Measurements from ENCODE around the gene MTHFR. TPM values are rescaled to one million over a fixed set of nuclear protein-coding genes. Genes with fewer than 3 reads are reported as not detected.

Gene MTHFR
- total RNA-seq, 1 experiment from 2014 or later = 22.6 TPM

Other genes with a start within 250 kb of the MTHFR start
- 58.2 to 68.2 TPM (median 63.7 TPM) in 3 replicates for gene FBXO2, start 151.5 kb downstream of the MTHFR start, total RNA-seq (2021)
- 34.9 to 45.6 TPM (median 40.6 TPM) in 3 replicates for gene FBXO44, start 151.1 kb downstream of the MTHFR start, total RNA-seq (2021)
- gene FBXO6, start 141.8 kb downstream of the MTHFR start, total RNA-seq (2021) = 0.74 to 1.3 TPM (median 1.1 TPM) in 3 replicates
- 283 to 312 TPM (median 305 TPM) in 3 replicates for gene MAD2L2, start 124.8 kb downstream of the MTHFR start, total RNA-seq (2021)
- gene DRAXIN, start 114.3 kb downstream of the MTHFR start, total RNA-seq (2021) = 12.0 to 13.4 TPM (median 13.3 TPM) in 3 replicates
- gene AGTRAP, start 69.8 kb downstream of the MTHFR start, total RNA-seq (2021) = 81.6 to 102 TPM (median 101 TPM) in 3 replicates
- gene C1orf167, start 43.8 kb downstream of the MTHFR start, total RNA-seq (2021) = 1.2 to 3.1 TPM (median 2.8 TPM) in 3 replicates
- gene CLCN6, start 227 bp upstream of the MTHFR start, total RNA-seq (2021) = 20.0 to 22.3 TPM (median 20.8 TPM) in 3 replicates
- gene NPPA, start 41.8 kb upstream of the MTHFR start, total RNA-seq (2021) = not detected in 3 replicates
- 0.27 TPM in 1 of 3 replicates, not detected in the others for gene NPPB, start 53.0 kb upstream of the MTHFR start, total RNA-seq (2021)
- 45.3 to 50.2 TPM (median 45.6 TPM) in 3 replicates for gene KIAA2013, start 120.5 kb upstream of the MTHFR start, total RNA-seq (2021)
- 46.9 to 73.8 TPM (median 67.3 TPM) in 3 replicates for gene PLOD1, start 128.8 kb upstream of the MTHFR start, total RNA-seq (2021)
- 56.8 to 63.0 TPM (median 59.8 TPM) in 3 replicates for gene MFN2, start 174.5 kb upstream of the MTHFR start, total RNA-seq (2021)
- 65.6 to 75.1 TPM (median 67.4 TPM) in 3 replicates for gene MIIP, start 213.5 kb upstream of the MTHFR start, total RNA-seq (2021)

Data from WTC11 (cell line).